Large intestine (tissue), 3 donors: ENCODE data around the gene RNF180. TPM values are rescaled to one million over a fixed set of nuclear protein-coding genes. Genes with fewer than 3 reads are reported as not detected.

ENCODE experiments used
- DNase-seq, 2 donors: peaks; one replicate each; pipeline versions ENCODE4 v3.0.0 to v3.0.0-alpha.2; 2013
- H3K27ac ChIP-seq: one replicate; pipeline ENCODE4 v1.5.1; 2013; ENCODE audit warnings: low read length
- H3K27me3 ChIP-seq: 2 replicates; pipeline ENCODE4 v1.6.1; 2013; ENCODE audit warnings: low read length; ENCODE audit not compliant: control insufficient read depth, insufficient read depth
- H3K36me3 ChIP-seq: 2 replicates; pipeline ENCODE4 v1.6.1; 2013; ENCODE audit warnings: low read length; ENCODE audit not compliant: control insufficient read depth, insufficient read depth
- H3K4me1 ChIP-seq: one replicate; pipeline ENCODE4 v1.6.1; 2013; ENCODE audit warnings: low read length; ENCODE audit not compliant: control insufficient read depth, insufficient read depth
- H3K4me3 ChIP-seq: one replicate; pipeline ENCODE4 v1.5.1; 2013; ENCODE audit warnings: low read length
- H3K9me3 ChIP-seq: one replicate; pipeline ENCODE4 v1.6.1; 2013; ENCODE audit warnings: mild to moderate bottlenecking, low read depth, low read length, moderate library complexity; ENCODE audit not compliant: control insufficient read depth
- WGBS: methylation state at CpG from one replicate; pipeline ENCODE4 v1.1.5; 2013; ENCODE audit warnings: low lambda C conversion rate; ENCODE audit not compliant: insufficient coverage; 5-methylcytosine and 5-hydroxymethylcytosine counted together
- polyA plus RNA-seq: library from polyadenylated mRNA; unstranded; fragments of 120-200 nt; gene quantifications from one replicate; pipeline ENCODE4 v1.2.1, GENCODE V29; 2013

The RNF180 gene
- polyA plus RNA-seq, 1 donor, result 5.6 TPM

GRCh38 chr5:64149268-64149667 is 16.4 kb upstream of the RNF180 start:
- no peaks in the 10 kb centered on the region for H3K27me3 ChIP-seq
- no peak overlapping the region for H3K27ac ChIP-seq
- H3K4me1 ChIP-seq, result peaks cover 8% of the 10 kb centered on the region
- DNase-seq, result peak; percentile 48 to 70
- H3K9me3 ChIP-seq, result peaks cover 5% of the 10 kb centered on the region
- H3K4me3 ChIP-seq, result no peak overlapping the region
- H3K36me3 ChIP-seq, result no peaks in the 10 kb centered on the region

GRCh38 chr5:64149857-64150521 is 15.7 kb upstream of the RNF180 start:
- WGBS, result no CpG with 5 or more reads among the region's 33 CpGs
- peaks cover 8% of the 10 kb centered on the region for H3K4me1 ChIP-seq
- H3K27me3 ChIP-seq, result no peaks in the 10 kb centered on the region
- H3K4me3 ChIP-seq, result no peak overlapping the region
- H3K9me3 ChIP-seq, result peaks cover 5% of the 10 kb centered on the region
- no peak for DNase-seq
- H3K27ac ChIP-seq, result no peak overlapping the region
- no peaks in the 10 kb centered on the region for H3K36me3 ChIP-seq

- H3K9me3 ChIP-seq, result no peaks in the 10 kb centered on the region
- H3K36me3 ChIP-seq, result no peaks in the 10 kb centered on the region
- H3K4me1 ChIP-seq, result no peaks in the 10 kb centered on the region
- 100% methylated on average over 1 of the region's 1 CpG for WGBS
- no peak overlapping the region for H3K27ac ChIP-seq
- DNase-seq, result no peak
- H3K4me3 ChIP-seq, result no peak overlapping the region
- no peaks in the 10 kb centered on the region for H3K27me3 ChIP-seq
These were observed 9.4 kb upstream of the RNF180 start for GRCh38 chr5:64156261-64156660.

GRCh38 chr5:64158827-64159226 is 6.8 kb upstream of the RNF180 start:
- DNase-seq, result no peak
- H3K27me3 ChIP-seq, result no peaks in the 10 kb centered on the region
- H3K4me3 ChIP-seq, result no peak overlapping the region
- no peak overlapping the region for H3K27ac ChIP-seq
- no peaks in the 10 kb centered on the region for H3K4me1 ChIP-seq
- H3K36me3 ChIP-seq, result no peaks in the 10 kb centered on the region
- WGBS, result no CpG with 5 or more reads among the region's 2 CpGs
- no peaks in the 10 kb centered on the region for H3K9me3 ChIP-seq

GRCh38 chr5:64160201-64160600 is 5.4 kb upstream of the RNF180 start:
- H3K36me3 ChIP-seq, result no peaks in the 10 kb centered on the region
- 100% methylated on average over 2 of the region's 6 CpGs for WGBS
- H3K4me1 ChIP-seq, result peaks cover 3% of the 10 kb centered on the region
- no peak for DNase-seq
- no peak overlapping the region for H3K4me3 ChIP-seq
- no peaks in the 10 kb centered on the region for H3K9me3 ChIP-seq
- H3K27ac ChIP-seq, result no peak overlapping the region
- H3K27me3 ChIP-seq, result peaks cover 5% of the 10 kb centered on the region

- Histone ChIP-seq H3K9me3 (no peaks in the 10 kb centered on the region), H3K4me1 (peaks cover 5% of the 10 kb centered on the region), H3K27me3 (peaks cover 12% of the 10 kb centered on the region), H3K36me3 (no peaks in the 10 kb centered on the region), H3K4me3 (no peak overlapping the region), H3K27ac (no peak overlapping the region)
- 60% methylated on average over 1 of the region's 3 CpGs for WGBS
- no peak for DNase-seq
These were observed 4.2 kb upstream of the RNF180 start for GRCh38 chr5:64161420-64161819.

- DNase-seq, result no peak
- Histone ChIP-seq H3K4me3 (no peak overlapping the region), H3K27ac (no peak overlapping the region)
These were observed 2.5 kb upstream of the RNF180 start for GRCh38 chr5:64163135-64163534.

GRCh38 chr5:64163746-64164145 is 1.9 kb upstream of the RNF180 start:
- Histone ChIP-seq H3K4me3 (no peak overlapping the region), H3K4me1 (peaks cover 5% of the 10 kb centered on the region), H3K36me3 (no peaks in the 10 kb centered on the region), H3K27me3 (peaks cover 14% of the 10 kb centered on the region), H3K27ac (no peak overlapping the region), H3K9me3 (no peaks in the 10 kb centered on the region)
- WGBS, result 100% methylated on average over 1 of the region's 4 CpGs
- no peak for DNase-seq

More at GRCh38 chr5:64163135-64163534, 2.5 kb upstream of the RNF180 start:
- Histone ChIP-seq H3K27me3 (peaks cover 14% of the 10 kb centered on the region), H3K36me3 (no peaks in the 10 kb centered on the region), H3K9me3 (no peaks in the 10 kb centered on the region), H3K4me1 (peaks cover 5% of the 10 kb centered on the region)

- peaks cover 5% of the 10 kb centered on the region for H3K4me1 ChIP-seq
- H3K9me3 ChIP-seq, result no peaks in the 10 kb centered on the region
- no peak overlapping the region for H3K4me3 ChIP-seq
- no peak overlapping the region for H3K27ac ChIP-seq
- H3K36me3 ChIP-seq, result no peaks in the 10 kb centered on the region
- no peak for DNase-seq
- WGBS, result 89% methylated on average over 1 of the region's 1 CpG
- H3K27me3 ChIP-seq, result peaks cover 14% of the 10 kb centered on the region
These were observed 1.5 kb upstream of the RNF180 start for GRCh38 chr5:64164166-64164565.

- Histone ChIP-seq H3K27me3 (peaks cover 14% of the 10 kb centered on the region), H3K4me3 (peak overlapping the region; percentile 56), H3K36me3 (no peaks in the 10 kb centered on the region), H3K9me3 (no peaks in the 10 kb centered on the region), H3K4me1 (peaks cover 5% of the 10 kb centered on the region), H3K27ac (no peak overlapping the region)
- 29% methylated on average over 7 of the region's 11 CpGs for WGBS
- no peak for DNase-seq
These were observed 513 bp upstream of the RNF180 start for GRCh38 chr5:64165160-64165499.

- Histone ChIP-seq H3K9me3 (no peaks in the 10 kb centered on the region), H3K27me3 (peaks cover 14% of the 10 kb centered on the region), H3K27ac (no peak overlapping the region), H3K4me3 (peak overlapping the region; percentile 56), H3K36me3 (no peaks in the 10 kb centered on the region), H3K4me1 (peaks cover 5% of the 10 kb centered on the region)
- DNase-seq, result no peak
- WGBS, result no CpG with 5 or more reads among the region's 23 CpGs
These were observed 737 bp downstream of the RNF180 start for GRCh38 chr5:64166201-64166959.
